Measurements from ENCODE around the gene HAUS2.
"Not testable (repeated sequence)": the region's sequence is repeated elsewhere in the genome, so short reads cannot be mapped to it uniquely, and the experiment has no call there.

HAUS2 gene

DNA sequence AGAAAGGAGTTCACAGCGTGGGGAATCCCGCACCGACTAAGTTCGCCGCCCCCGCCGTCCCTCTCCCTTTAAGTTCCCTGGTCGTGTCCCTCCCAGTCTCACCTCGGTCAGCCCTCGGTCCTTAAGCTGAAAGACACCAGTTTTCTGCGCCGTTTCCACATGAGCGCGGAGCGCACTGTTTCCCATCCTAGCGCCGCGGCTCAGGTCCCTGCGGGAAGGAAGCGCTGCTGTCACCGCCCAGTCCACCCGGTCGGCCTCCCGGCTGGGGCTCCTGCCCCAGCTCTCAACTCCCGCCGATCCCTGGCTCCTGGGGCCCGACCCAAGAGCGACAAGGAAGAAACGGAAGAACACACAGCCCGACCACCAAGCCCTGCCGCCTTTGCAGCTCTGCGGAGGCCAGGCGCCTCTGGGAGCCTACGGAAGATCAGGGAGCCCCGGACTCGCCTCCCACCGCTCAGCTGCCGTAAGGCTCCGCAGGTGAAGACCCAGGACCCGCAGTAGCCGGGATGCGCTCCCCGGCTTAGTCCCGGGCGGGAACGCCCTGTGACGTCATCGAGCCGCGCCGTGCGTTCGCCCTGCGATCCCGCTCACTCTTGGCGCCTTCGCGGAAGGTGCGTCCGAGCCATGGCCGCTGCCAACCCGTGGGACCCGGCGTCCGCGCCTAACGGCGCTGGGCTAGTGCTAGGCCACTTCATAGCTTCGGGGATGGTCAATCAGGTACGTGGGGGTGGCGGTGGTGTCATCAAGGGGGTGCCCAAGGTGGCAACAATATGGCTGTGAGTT, at the start of gene HAUS2, which contains the start of gene LRRC57:
TSS of gene HAUS2 (plus strand) at position 590 of the 783 bp plus-strand sequence. CDS start at position 625, 35 bp downstream.
TSS of gene LRRC57 (minus strand) at position 545 of the 783 bp plus-strand sequence. CDS start at position 186, 359 bp downstream.
- DNase-seq (ENCODE audit: low read depth in 3 of 3), result peak; percentile 76 to 89 (median 78)

DNA sequence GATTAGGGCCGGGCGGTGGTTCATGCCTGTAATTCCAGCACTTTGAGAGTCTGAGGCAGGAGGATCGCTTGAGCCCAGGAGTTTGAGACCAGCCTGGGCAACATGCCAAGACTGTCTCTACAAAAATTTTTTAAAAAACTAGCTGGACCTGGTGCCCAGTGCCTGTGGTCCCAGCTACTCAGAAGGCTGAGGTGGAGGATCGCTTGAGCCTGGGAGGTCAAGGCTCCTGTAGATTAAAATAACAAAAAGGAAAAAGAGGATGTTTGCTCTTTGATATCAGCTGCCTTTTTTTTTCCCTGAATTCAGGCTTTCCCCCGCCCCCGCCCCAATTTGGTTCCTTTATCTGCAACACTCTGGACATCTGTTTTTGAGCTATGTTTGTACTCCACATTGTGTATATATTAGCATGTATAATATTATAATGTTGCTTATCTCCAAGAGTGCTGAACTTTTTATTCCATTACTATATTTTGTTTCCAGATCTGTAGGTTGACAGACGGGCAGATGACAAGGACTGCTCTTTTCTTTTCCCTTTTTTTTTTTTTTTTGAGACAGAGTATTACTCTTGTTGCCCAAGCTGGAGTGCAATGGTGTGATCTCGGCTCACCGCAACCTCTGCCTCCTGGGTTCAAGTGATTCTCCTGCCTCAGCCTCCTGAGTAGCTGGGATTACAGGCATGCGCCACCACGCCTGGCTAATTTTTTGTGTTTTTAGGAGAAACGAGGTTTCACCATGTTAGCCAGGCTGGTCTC, 48.6 kb upstream of the HAUS2 start:
- DNase-seq (ENCODE audit: low read depth in 3 of 3), result no peak

DNA sequence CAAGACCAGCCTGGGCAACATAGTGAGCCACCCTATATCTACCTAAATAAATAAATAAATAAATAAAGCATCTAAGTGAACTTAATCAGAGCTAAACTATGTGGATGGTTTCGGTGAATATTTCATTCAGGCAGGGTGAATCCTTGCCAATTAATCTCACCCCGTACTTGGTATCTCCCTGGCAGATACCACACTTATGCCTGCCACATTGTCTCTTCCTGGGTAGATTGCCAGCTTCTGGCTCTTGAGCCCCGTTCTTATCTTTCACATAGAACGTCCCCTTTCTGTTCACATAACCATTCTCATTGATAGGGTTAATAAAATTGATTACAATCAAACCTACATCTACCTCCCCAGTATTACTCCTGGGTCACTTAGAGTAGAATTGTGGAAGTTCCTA, 46.2 kb upstream of the HAUS2 start:
- DNase-seq (ENCODE audit: low read depth in 3 of 3), result no peak

DNA sequence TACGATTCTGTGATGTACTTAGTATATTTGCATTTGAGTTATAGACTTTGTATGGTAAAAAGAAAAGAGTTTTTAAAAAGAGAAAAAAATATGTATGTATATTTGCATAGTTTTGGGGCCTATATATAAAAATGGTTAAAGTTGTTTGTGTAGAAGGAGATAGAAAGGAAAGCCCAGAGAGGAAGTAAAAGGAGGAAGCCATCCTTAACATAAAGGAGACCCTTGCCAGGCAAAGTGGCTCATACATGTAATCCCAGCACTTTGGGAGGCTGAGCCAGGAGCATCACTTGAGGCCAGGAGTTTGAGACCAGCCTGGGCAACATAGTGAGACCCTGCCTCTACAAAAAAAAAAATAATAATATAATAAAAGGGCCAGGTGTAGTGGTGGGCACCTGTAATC, 44.8 kb upstream of the HAUS2 start:
- DNase-seq (ENCODE audit: low read depth in 3 of 3), result no peak

DNA sequence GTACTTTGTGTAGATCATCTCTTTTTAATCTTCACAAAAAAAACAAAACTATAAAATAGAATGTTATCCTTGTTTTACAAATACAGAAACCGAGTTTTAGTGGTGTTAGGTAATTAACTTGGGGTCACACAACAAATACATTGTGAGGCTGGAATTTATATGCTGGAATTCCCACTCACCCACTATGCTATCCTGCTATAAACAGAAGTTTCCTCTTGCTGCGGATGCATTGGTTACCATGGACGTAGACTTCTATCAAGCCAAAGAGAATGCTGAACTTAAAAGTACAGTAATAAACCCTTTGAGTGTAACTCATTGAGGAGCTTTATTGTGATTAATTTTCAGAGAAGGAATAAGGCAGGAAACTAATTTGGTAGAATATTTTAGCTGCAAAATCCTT, 44.0 kb upstream of the HAUS2 start:
- no peak for DNase-seq (ENCODE audit: low read depth in 3 of 3)

DNA sequence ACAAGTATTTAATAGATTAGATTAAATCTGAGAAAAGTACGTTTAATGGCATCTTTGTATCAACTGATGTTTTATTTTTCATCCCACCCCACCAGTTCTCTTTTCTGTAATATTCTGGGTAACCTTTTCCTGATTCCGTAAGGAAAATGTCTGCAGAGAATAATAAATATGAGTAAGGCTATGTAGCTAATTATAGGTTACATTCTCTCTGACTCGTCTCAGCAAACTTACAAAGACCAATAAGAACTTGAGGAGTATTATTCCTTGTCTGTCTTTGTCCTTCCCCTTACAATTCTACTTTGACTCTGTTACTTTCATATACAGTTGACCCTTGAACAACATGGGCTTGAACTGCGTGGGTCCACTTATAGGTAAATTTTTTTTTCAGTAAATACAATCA, 41.1 kb upstream of the HAUS2 start:
- DNase-seq (ENCODE audit: low read depth in 3 of 3), result no peak

DNA sequence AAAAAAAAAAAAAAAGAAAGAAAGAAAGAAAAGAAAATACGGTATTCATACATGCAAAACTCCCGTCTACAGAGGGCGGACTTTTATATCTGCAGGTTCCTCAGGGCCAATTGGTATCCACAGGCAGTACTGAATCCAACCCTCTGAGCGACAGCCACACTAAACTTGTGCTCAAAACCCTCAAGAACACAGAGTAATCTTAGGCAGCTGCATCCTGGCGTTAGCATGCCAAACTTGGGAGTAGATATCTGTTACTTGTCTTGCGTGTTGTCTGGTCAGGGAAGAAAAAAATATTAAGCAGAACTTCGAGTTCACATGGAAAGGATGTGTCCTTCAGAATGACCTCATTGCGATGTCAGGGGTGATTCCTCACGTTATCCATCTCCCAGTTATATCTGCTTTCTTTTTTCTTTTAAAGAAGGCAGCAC, 40.4 kb upstream of the HAUS2 start:
- DNase-seq (ENCODE audit: low read depth in 3 of 3), result no peak

DNA sequence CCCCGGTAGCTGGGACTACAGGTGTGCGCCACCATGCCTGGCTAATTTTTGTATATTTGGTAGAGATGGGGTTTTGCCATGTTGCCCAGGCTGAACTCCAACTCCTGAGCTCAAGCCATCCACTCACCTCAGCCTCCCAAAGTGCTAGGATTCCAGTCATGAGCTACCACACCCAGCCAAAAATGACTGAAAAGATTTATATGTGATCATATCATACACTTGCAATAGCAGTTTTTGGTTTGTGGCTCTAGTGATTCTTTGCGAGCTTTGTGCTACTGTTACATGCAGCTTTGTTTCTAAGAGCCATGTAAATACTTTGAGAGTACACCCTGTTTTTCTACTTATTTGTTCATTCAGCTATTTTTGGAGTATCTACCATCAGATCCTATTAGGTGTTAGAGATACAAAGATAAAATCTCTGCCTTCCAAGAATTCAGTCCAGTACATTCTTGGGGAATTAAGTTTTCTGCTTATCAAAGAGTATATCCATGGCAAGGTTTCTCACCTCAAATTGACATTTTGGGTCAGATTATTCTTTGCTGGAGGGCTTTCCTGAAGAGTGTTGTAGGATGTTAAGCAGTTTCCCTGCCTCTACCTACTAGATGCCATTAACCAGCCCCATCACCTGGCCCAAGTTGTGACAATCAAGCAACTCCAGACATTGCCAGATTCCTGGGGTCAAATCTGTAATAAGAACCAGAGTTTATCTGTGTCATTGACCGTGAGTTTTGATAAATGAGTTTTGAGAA, 38.2 kb upstream of the HAUS2 start:
- DNase-seq (ENCODE audit: low read depth in 3 of 3), result no peak

DNA sequence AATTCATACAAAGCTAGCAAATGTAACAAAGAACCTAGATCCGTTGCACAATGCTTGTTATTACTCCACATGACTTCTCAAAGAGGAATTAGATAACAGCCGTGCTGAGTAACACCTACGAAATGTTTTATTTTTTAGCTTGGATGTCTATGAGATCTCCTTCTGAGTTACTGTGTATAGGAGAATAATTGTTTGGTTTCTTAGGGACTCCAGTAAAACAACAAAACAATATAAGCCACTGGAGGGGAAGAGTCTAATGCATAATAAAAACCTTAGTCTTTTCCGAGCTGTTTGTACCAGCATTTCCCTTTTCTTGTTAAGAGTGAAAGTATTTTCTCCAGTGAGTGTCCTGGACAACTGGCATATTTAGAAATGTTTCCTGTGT, 37.6 kb upstream of the HAUS2 start:
- no peak for DNase-seq (ENCODE audit: low read depth in 3 of 3)

DNA sequence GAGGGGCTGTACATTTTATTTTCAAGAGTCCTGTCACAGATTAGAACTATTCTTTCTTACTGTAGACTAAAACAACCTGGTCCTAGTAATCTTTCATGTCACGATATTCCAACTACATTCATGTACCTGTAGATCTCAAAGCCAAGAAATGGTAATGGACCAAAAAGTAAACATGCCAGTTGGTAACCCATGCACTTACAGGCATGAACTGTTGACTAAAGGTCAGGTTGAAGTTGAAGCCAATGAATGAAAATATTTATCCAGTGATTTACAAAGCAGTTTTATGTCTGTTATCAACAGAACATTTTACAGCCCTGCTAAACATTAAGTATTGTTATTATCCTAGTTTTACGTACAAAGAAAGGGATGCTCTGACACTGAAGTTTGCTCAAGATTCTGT, 25.3 kb upstream of the HAUS2 start:
- no peak for DNase-seq (ENCODE audit: low read depth in 3 of 3)

DNA sequence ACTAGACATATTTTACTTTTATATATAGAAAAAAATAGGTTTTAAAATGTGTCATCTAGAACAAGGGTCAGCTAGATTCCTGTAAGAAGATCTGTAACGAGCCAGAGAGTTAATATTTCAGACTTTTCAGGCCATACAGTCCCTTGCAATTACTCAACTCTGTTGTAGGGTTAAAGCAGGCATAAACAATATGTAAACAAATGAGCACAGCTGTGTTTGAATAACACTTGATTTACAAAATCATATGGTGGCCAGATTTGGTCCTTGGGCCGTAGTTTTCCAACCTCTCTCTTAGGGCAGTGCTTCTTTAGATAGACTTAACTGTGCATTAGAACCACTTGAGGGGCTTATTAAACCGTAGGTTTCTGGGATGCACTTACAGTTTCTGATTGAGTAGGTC, 19.7 kb upstream of the HAUS2 start:
- no peak for DNase-seq (ENCODE audit: low read depth in 3 of 3)

DNA sequence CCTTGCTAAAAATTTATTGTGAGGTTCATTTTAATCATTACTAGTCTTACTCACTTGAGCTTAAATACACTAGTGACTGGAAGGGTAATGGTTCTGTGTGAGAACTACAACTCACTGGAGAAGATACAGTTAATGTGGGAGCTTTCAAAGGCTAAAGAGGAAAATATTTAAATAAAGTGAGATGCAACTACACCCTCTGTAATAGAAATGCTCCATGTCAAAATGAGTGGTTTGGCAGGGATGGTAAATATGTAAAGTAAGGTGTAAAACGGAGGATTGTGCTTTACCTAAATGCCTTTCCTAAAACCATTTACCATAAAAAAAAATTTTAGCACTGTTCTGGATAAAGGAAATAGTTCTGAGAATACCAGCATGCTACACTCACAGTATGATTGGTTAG, 15.4 kb upstream of the HAUS2 start:
- no peak for DNase-seq (ENCODE audit: low read depth in 3 of 3)

DNA sequence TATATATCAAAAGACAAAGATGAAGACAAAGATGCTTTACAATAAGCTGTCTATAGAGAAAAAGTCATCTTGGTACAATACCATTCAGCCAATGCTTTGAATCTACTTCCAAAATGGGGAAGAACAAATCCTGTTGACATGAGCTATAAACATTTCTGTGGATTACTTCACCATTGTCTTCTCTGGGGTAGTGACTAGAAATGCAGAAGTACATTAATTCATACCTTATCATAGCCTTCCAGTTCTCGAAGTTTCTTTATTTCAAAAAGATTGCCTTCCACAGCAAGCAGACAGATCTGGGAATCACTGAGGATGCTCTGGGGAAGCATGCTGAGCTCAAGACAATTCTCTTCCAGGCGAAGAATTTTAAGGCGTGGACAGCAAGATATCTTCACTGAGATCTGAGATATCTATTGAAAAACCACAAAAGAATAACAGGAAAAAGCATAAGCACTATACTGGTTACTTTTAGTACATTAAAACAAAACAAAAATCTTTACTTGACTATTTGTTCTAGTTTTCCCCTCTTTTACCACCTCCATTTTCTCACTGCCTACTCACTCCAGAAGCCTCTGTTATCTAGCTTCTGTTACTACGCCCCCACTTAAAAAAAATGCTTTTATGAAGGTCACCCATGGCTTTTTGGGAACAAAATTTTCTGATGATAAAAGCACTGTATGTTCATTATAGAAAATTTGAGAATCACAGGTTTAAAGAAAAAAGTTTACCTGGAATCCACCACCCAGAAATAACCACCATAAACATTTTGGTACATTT, 3.6 kb upstream of the HAUS2 start:
- no peak for DNase-seq (ENCODE audit: low read depth in 3 of 3)

DNA sequence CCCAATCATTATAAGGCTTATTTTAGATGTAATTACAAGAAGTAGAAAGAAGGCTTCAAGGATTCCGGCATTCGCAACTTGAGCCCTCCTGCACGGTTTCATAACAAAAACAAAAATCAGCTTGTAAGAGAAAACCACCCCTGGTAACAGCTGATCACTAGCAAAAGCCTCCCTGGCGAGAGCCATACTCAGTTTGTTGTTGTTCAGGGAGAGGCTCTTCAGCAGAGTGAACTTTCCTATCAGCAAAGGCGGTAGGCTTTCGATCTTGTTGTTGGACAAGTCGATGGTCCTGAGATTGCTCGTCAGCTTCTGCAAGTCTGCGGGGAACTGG, 755 bp upstream of the HAUS2 start:
- no peak for DNase-seq (ENCODE audit: low read depth in 3 of 3)

DNA sequence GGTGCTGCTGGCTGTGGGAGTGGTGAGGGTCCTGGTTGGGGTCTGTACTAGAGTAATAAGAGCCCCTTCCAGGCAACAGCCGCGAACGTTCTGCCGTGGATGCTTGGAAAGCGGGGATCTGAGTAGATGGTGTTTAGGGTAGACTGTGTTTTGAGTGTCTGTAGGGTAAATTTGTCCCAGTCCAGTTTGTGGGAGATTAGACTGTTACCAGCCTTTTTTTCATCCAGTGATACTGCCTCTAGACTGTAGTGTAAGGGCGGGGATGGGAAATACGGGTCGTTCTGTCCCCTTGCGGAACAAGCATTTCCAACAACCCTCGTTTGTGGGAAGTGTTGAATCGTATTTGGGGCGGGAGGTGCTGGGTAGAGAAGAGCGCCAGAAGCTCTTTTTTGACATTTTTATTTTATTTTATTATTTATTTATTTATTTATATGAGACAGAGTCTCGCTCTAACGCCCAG, 424 bp downstream of the HAUS2 start:
- DNase-seq (ENCODE audit: low read depth in 3 of 3), result no peak

DNA sequence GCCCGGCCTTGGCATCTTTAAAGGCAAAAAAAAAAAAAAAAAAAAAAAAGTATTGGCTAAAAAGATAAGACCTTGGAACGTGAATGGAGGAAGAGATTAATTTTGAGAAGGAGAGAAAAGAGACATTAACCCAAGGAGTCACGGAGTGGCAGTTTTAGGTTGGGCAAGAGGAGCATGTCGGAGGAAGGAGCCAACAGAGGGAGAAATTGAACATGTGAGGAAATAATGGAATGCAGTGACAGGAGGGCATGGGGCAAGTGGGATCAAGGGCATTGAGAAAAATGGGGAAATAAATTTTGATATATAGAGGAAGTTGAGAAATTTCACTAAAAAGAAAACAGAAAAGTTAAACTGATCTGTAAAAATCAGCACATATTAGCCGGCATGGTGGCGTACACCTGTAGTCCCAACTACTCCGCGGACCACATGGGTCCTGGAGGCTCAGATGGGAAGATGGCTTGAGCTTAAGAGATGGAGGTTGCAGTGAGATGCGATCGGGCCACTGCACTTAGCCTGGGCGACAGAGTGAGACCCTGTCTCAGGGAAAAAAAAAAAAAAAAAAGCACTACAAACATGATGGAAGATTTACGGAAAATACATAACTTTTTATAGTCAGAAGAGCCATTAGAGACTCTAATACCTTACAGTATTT, 1.2 kb downstream of the HAUS2 start:
- DNase-seq (ENCODE audit: low read depth in 3 of 3), result no peak

DNA sequence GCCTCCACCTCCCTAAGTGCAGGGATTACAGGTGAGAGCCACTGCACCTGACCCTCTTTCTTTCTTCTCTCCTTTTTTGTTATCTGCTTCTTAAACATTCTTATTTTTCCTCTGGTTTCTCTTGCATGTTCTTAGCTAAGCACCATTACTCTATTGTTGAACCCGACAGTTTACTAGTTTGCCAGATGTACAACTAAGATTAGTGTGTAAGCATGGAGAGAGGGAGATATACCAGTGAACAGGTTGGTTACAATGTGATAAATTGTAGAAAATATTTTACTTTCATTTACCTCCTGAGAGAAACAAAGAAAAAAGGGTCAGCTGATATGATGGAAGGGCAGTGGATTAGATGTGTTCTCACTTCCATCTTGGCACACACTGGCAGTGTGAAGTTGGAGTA, 4.9 kb downstream of the HAUS2 start:
- no peak for DNase-seq (ENCODE audit: low read depth in 3 of 3)

DNA sequence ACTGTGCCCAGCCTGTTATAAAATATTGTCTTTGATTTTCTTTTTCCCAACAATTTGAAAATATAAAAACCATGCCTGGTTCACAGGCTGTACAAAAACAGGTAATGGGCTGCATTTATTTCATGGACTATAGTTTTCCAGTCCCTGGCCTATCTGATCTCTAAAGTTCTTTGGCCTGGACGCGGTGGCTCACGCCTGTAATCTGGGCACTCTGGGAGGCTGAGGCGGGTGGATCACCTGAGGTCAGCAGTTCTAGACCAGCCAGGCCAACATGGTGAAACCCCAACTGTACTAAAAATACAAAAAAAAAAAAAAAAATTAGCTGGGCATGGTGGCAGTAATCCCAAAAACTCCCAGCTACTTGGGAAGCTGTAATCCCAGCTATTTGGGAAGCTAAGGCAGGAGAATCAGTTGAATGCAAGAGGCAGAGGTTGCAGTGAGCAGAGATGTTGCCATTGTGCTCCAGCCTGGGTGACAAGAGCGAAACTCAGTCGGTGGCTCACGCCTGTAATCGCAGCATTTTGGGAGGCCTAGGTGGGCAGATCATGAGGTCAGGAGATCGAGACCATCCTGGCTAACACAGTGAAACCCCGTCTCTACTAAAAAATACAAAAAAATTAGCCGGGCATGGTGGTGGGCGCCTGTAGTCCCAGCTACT, 8.0 kb downstream of the HAUS2 start:
- not testable (repeated sequence) for DNase-seq (ENCODE audit: low read depth in 3 of 3)

DNA sequence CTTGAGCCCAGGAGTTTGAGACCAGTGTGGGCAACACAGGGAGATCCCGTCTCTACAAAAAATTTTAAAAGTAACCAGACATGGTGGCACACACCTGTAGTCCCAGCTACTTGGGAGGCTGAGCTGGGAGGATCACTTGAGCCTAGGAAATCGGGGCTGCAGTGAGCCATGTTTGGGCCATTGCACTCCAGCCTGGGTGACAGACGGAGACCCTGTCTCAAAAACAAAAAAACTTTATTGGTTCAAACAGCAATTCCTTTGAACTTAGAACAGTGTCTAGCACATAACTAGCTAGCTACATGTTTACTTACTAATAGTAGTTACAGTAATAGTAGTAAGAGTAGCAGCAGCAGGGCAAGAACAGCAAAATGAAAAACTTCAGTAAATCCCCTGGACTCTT, 10.1 kb downstream of the HAUS2 start:
- DNase-seq (ENCODE audit: low read depth in 3 of 3), result no peak

DNA sequence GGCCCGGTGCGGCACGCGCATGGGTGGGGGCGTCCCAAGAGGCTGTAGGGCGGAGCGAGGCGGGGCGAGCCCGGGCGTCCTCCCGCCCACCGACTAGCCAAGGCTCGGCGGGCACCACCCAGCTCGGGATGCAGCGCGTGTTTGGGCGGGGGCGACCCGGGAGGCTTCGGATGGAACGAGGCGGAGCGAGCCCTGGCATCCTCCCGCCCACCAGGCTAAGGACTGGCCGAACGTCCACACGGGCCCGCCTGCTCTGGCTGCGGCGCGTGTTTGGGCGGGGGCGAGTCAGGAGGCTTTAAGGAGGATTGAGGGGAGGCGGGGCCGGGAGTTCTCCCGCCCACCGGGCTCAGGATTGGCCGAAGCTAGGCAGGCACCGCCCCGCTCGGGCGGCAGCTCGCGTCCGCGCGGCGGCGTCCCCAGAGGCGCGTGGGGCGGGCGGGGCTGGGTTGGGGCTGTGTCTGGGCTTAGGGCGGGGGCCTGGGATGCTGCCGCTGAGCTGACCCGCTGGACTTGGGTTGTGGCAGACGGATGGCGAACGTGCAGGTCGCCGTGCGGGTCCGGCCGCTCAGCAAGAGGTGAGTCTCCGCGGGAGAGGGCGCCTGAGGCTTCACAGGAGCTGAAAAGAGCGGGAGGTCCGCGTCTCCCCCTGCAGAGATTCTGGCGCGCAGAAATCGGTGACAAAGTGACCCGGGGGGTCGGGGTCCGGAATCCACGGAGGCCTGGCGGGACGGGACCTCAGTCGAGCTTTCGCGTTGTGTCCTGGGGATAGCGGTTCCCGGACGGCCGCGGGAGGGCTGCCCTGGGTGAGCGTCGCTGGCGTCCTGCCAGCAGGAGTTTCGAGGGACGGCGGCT, 26.8 kb downstream of the HAUS2 start, which contains the start of gene STARD9:
TSS of gene STARD9 (plus strand) at position 419 of the 852 bp plus-strand sequence. CDS start at position 529, 110 bp downstream.
- peak; percentile 82 to 95 (median 89) for DNase-seq (ENCODE audit: low read depth in 3 of 3)
